IMR-90 (cell line): ENCODE data around the gene ULBP2. TPM values are rescaled to one million over a fixed set of nuclear protein-coding genes. Genes with fewer than 3 reads are reported as not detected.
"Not testable (repeated sequence)": the region's sequence is repeated elsewhere in the genome, so short reads cannot be mapped to it uniquely, and the experiment has no call there.

Experiments used
- ATAC-seq: fragments of 200-7000 bp; cut with Tn5 transposase; 2 replicates; pipeline ENCODE4 v1.9.1; 2020; ENCODE audit warnings: low read depth, mild to moderate bottlenecking, moderate library complexity
- BruUV-seq: library from RNA; stranded (reverse); fragments of 400-500 nt; replicated peaks from 2 replicates; lab custom pipeline; 2021; lab: Mats Ljungman, UMichigan
- CTCF ChIA-PET: fragments of 300-600 bp; formaldehyde crosslinking; extraction: SDS; loops from one replicate; lab custom pipeline; 2021; ENCODE audit warnings: antibody characterized with exemption; lab: Yijun Ruan, JAX
- POLR2A ChIA-PET: fragments of 300-600 bp; sonication (Branson Sonifier 250); formaldehyde crosslinking; loops from one replicate; lab custom pipeline; 2022; ENCODE audit warnings: antibody characterized with exemption; ENCODE audit not compliant: unreplicated experiment; lab: Charles Lee
- DNase-seq: peaks from one replicate; pipeline ENCODE4 v3.0.0; 2013
- H2AFZ ChIP-seq: replicated peaks from 2 replicates; pipeline ENCODE3; 2013; ENCODE audit warnings: low read length, mild to moderate bottlenecking; ENCODE audit not compliant: poor library complexity
- H2AK5ac ChIP-seq: 2 replicates; pipeline ENCODE4 v1.6.1; 2013; ENCODE audit warnings: low read depth, low read length, inconsistent platforms
- H2AK9ac ChIP-seq: replicated peaks from 2 replicates; pipeline ENCODE3; 2013; ENCODE audit warnings: mild to moderate bottlenecking, low read depth, low read length, moderate library complexity; ENCODE audit not compliant: poor library complexity
- H2BK120ac ChIP-seq: 2 replicates; pipeline ENCODE4 v1.6.1; 2013; ENCODE audit warnings: low read depth, low read length, inconsistent platforms
- H2BK15ac ChIP-seq: 3 replicates; pipeline ENCODE4 v1.6.1; 2013; ENCODE audit warnings: low read depth, low read length, inconsistent platforms
- H2BK20ac ChIP-seq: 2 replicates; pipeline ENCODE4 v1.6.1; 2013; ENCODE audit warnings: low read depth, mild to moderate bottlenecking, inconsistent platforms, low read length, moderate library complexity
- H2BK5ac ChIP-seq: 2 replicates; pipeline ENCODE4 v1.6.1; 2013; ENCODE audit warnings: mild to moderate bottlenecking, low read depth, low read length, inconsistent platforms; ENCODE audit not compliant: poor library complexity, severe bottlenecking
- H3K14ac ChIP-seq: replicated peaks from 2 replicates; pipeline ENCODE4 v1.6.1; 2013; ENCODE audit warnings: low read depth, low read length, inconsistent platforms
- H3K18ac ChIP-seq: 2 replicates; pipeline ENCODE4 v1.6.1; 2013; ENCODE audit warnings: low read depth, low read length, control low read depth
- H3K23ac ChIP-seq: 2 replicates; pipeline ENCODE4 v1.6.1; 2013; ENCODE audit warnings: low read depth, low read length, inconsistent platforms
- H3K27ac ChIP-seq: 2 replicates; pipeline ENCODE4 v1.5.1; 2013; ENCODE audit warnings: mild to moderate bottlenecking, control low read depth, low read length; ENCODE audit not compliant: insufficient read depth
- H3K27me3 ChIP-seq: 2 replicates; pipeline ENCODE4 v1.6.1; 2013; ENCODE audit warnings: low read length; ENCODE audit not compliant: control insufficient read depth, insufficient read depth
- H3K36me3 ChIP-seq: 2 replicates; pipeline ENCODE4 v1.6.1; 2013; ENCODE audit warnings: low read length, mixed read lengths; ENCODE audit not compliant: control insufficient read depth, insufficient read depth
- H3K4ac ChIP-seq: 2 replicates; pipeline ENCODE4 v1.6.1; 2013; ENCODE audit warnings: low read depth, low read length, inconsistent platforms
- H3K4me1 ChIP-seq: 2 replicates; pipeline ENCODE4 v1.6.1; 2013; ENCODE audit warnings: low read length, mixed read lengths; ENCODE audit not compliant: control insufficient read depth, insufficient read depth
- H3K4me2 ChIP-seq: 2 replicates; pipeline ENCODE4 v1.6.1; 2013; ENCODE audit warnings: low read depth, mild to moderate bottlenecking, control low read depth, low read length, moderate library complexity
- H3K4me3 ChIP-seq: 2 replicates; pipeline ENCODE4 v1.5.1; 2013; ENCODE audit warnings: low read depth, mild to moderate bottlenecking, control low read depth, low read length, moderate library complexity; ENCODE audit not compliant: insufficient read depth
- H3K56ac ChIP-seq: 2 replicates; pipeline ENCODE4 v1.6.1; 2013; ENCODE audit warnings: low read length, inconsistent platforms; ENCODE audit not compliant: insufficient read depth; ENCODE audit errors: extremely low read depth
- H3K79me1 ChIP-seq, 2 experiments: 2 replicates each; pipeline ENCODE4 v1.6.1; 2013; ENCODE audit warnings: low read length in 2 of 2, inconsistent platforms in 1 of 2, low read depth in 1 of 2
- H3K9ac ChIP-seq: 2 replicates; pipeline ENCODE4 v1.6.1; 2013; ENCODE audit warnings: low read depth, low read length, control low read depth
- H3K9me1 ChIP-seq: 2 replicates; pipeline ENCODE4 v1.6.1; 2013; ENCODE audit warnings: low read length, inconsistent platforms; ENCODE audit not compliant: insufficient read depth
- H3K9me3 ChIP-seq: 2 replicates; pipeline ENCODE4 v1.6.1; 2013; ENCODE audit warnings: low read length; ENCODE audit not compliant: control insufficient read depth, insufficient read depth
- H4K20me1 ChIP-seq: 2 replicates; pipeline ENCODE4 v1.6.1; 2013; ENCODE audit warnings: low read length, inconsistent platforms; ENCODE audit not compliant: insufficient read depth
- H4K5ac ChIP-seq: 2 replicates; pipeline ENCODE4 v1.6.1; 2013; ENCODE audit warnings: mild to moderate bottlenecking, low read depth, low read length, control low read depth
- H4K8ac ChIP-seq, 2 experiments: 2 replicates each; pipeline ENCODE4 v1.6.1; 2013; ENCODE audit warnings: low read depth in 2 of 2, low read length in 2 of 2, control low read depth in 1 of 2, inconsistent platforms in 1 of 2
- H4K91ac ChIP-seq: 2 replicates; pipeline ENCODE4 v1.6.1; 2013; ENCODE audit warnings: low read depth, low read length, inconsistent platforms; ENCODE audit not compliant: insufficient read depth
- WGBS, 2 experiments: methylation state at CpG; one replicate each; pipeline versions ENCODE4 v1.1.5 to v1.1.7; 2013; ENCODE audit warnings: missing lambda C conversion rate in 2 of 2; ENCODE audit not compliant: insufficient read length in 1 of 2; ENCODE audit errors: extremely low coverage in 2 of 2; 5-methylcytosine and 5-hydroxymethylcytosine counted together
- dilution Hi-C: fragments of 300-500 bp; cut with HindIII; formaldehyde crosslinking; loops from one replicate; pipeline ENCODE4 v1.14.3; 2018; ENCODE audit warnings: low sequenced_read_pairs; ENCODE audit not compliant: unreplicated experiment
- in situ Hi-C: fragments of 300-500 bp; cut with MboI; formaldehyde crosslinking; loops from 3 replicates; pipeline ENCODE4 v1.14.3; 2019; ENCODE audit warnings: low sequenced_read_pairs, inconsistent platforms, mixed read lengths
- intact Hi-C: fragments of 100-400 bp; cut with micrococcal nuclease; formaldehyde crosslinking; loops from 2 replicates; pipeline ENCODE4 v1.10.0; 2022
- polyA plus RNA-seq, 3 experiments: library from polyadenylated mRNA; depleted of rRNA; stranded (reverse); fragments of >200 nt; gene quantifications; 2 replicates each; pipeline ENCODE4 v1.2.3, GENCODE V29; 2012; ENCODE audit warnings: low replicate concordance in 1 of 3
- total RNA-seq: library from RNA; depleted of rRNA; stranded (reverse); fragments of >200 nt; gene quantifications from 2 replicates; pipeline ENCODE4 v1.2.3, GENCODE V29; 2012

ULBP2 gene
- total and polyA plus RNA-seq, 2 of the 4 experiments (the other 2 are of a cell fraction): 7.9 to 16.2 TPM

- DNase-seq, H2BK20ac ChIP-seq, H3K18ac ChIP-seq, H2AK5ac ChIP-seq, H3K79me1 ChIP-seq, H4K20me1 ChIP-seq, H2AFZ ChIP-seq, H2BK120ac ChIP-seq, H3K27ac ChIP-seq, dilution Hi-C loops, H2BK5ac ChIP-seq, H3K4ac ChIP-seq, H3K9me1 ChIP-seq, H2AK9ac ChIP-seq, H3K36me3 ChIP-seq, H3K4me2 ChIP-seq, BruUV-seq, H4K5ac ChIP-seq, ATAC-seq, in situ Hi-C loops, H3K9ac ChIP-seq, H2BK15ac ChIP-seq, H3K14ac ChIP-seq, H3K4me1 ChIP-seq, POLR2A ChIA-PET, H3K9me3 ChIP-seq, H3K23ac ChIP-seq, H4K91ac ChIP-seq, intact Hi-C loops, H3K4me3 ChIP-seq, H4K8ac ChIP-seq, H3K56ac ChIP-seq: not testable (repeated sequence)
- H3K27me3 ChIP-seq: peaks cover 45% of the 10 kb centered on the region
- no CpG with 5 or more reads among the region's 4 CpGs for WGBS, 2 experiments
- CTCF ChIA-PET: interaction anchor here (0.8 kb wide), 1 partner anchor 47 kb away, joined by 7 read pairs; no protein-coding TSS in a partner anchor
These were observed 18.0 kb downstream of the ULBP2 start for GRCh38 chr6:149959806-149960205.
